ENCODE data around the gene ABI2.

ABI2 gene

GRCh38 chr2:203432811-203433210 lies 104.6 kb downstream of the ABI2 start:
- no peak for DNase-seq

DNA sequence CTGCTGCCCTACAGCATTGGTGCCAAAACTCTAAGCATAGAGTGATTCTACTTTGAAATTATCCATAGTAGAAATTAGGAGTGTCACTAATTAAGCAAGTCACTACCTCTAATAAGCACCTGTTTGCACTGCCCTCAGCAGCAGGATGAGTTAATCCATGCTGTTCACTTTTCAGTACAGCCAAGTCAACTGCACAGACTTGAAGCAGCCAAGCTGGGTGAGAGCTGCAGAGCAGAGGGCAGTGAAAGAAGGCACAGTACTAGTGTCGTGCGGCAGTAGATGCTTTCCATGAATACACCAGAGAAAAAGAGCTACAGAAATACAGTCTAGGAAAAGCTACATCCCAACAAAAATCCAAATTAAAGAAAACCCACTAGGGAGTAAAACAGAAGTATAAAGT lies 108.3 kb downstream of the ABI2 start:
- DNase-seq: no peak

GRCh38 chr2:203437511-203437910 lies 109.3 kb downstream of the ABI2 start:
- no peak for DNase-seq

DNA sequence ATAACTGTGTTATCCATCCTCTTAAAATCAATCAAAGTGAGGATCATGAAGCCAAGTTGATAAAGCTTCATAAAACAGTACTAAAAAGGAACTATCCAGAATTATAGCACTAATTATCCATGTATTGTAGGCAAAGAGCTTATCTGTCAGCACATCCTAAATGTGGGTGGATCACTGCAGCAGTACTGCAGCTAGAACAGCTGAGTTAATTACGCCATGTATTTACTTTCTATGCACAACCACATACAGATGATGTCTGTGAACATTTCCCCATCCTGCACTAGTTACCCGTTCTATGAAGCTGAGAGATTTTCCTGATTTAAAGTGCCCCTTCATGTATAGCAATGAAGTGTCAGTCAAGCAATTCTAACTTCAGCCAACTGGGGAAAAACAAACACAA lies 110.3 kb downstream of the ABI2 start:
- DNase-seq: no peak

GRCh38 chr2:203440671-203441070 lies 112.5 kb downstream of the ABI2 start:
- no peak for DNase-seq

DNA sequence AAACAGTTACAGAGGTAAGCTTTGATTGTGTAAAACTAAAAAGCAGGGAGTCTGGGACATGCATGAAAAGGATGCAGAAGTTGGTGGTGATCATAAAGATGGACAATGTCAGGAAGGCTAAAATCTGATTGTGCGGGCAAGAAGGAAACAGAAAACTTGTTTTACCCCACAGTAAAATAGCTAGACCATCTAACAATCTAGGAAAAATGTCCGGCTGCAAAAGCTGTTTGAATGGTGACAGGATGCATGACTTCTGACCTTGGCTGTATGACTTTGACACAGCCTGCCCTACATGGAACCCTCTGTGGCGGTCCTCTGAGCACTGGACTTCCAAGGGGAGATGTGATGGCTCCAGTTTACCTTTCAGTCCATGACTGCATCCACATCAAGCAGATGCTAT lies 113.3 kb downstream of the ABI2 start:
- no peak for DNase-seq

DNA sequence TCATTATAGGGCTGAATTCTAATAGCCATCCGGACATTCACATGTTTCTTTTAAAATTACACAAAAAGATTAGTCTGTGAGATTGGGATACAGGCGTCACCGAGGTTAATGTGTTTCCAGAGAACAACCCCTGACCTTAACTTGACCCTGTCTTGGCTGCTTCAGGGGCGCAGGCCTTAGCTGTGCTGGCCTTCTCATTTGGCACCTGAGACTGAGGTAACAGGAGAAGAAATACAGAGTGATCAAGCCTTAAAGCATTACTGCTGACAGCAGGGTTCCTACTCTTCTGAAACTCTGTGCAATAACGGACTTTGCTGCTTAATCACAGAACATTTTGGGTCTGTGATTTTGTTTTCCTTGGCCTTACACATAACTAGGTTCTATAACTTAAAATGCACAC lies 114.3 kb downstream of the ABI2 start:
- DNase-seq: no peak

GRCh38 chr2:203444738-203445137 lies 116.5 kb downstream of the ABI2 start:
- DNase-seq: no peak

DNA sequence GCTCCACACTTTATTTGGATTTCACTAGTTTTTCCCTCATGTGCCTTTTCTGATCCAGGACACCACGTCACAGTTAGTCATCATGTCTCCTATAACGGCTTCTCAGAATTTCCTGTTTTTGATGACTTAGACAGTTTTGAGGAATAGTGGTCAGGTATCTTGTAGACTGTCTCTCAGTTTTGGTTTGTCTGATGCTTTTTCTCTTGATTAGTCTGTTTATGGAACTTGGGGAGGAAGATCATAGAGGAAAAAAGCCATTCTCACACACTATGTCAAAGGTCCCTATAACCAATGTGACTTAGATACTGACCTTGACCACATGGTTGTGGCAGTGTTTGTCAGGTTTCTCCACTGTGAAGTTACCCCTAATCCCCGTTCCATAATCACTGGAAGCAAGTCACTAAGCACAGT lies 117.9 kb downstream of the ABI2 start:
- DNase-seq: no peak

- DNase-seq: no peak
These were observed 118.6 kb downstream of the ABI2 start for GRCh38 chr2:203446780-203447179.

GRCh38 chr2:203450561-203450960 lies 122.4 kb downstream of the ABI2 start:
- DNase-seq: no peak

DNA sequence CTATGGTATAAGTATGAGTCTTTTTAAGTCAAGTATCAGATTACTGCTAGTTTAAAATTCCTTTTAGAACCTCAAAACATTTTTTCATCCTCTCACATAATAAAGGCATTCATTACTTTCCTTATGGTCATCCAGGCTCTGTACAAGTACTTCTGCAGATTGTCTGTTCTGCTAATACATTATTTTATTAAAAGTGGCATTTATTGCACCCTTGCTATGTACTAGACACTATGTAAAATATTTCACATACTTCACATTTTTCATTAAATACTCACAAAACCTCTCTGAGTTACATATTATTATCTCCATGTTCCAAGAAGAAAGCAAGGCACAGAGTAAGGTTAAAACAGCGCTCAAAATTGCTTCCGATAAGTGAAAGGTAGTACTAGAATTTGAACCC lies 122.8 kb downstream of the ABI2 start:
- DNase-seq: no peak

- DNase-seq: no peak
These were observed 123.5 kb downstream of the ABI2 start for GRCh38 chr2:203451689-203452088.

GRCh38 chr2:203453858-203454451 lies 125.8 kb downstream of the ABI2 start:
- no peak for DNase-seq

DNA sequence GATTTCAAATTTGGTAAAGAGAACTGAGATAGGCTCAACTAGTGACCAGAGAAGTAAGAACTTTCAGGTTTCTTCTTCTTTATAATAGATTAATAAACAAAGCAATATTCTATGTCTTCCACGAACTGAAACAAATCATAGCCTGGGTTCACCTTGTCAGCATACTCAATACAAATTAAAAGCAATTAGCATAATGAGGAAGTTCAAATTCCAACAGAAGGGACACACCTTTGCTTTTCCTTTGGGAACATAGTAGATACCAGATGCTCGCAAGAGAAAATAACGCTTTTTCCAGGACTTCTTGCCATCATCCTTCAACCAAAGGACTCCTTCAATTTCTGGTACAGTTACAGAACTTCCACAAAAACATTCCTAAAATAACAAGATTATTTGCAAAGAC lies 127.0 kb downstream of the ABI2 start:
- DNase-seq: no peak

- peak in 1 of 2 experiments; percentile 31 for DNase-seq
These were observed 133.6 kb downstream of the ABI2 start for GRCh38 chr2:203461746-203462145.

DNA sequence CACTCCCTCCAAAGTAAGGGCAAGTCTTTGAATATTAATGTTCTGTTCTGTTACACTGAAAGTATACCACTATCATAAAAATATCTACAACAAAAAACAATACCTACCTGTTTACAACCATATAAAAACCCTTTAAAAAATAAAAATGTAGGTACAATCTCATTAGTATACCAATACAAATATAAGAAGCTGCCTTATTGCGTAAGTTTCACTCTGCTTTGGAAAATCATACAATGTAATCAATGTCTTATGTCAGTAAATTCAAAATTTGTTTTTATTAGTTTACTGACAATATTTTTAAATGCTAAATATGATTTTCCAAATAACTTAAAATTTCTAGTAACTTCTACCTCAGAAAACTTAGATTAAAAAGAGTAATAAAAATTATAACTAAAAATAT lies 134.1 kb downstream of the ABI2 start:
- no peak for DNase-seq

GRCh38 chr2:203463266-203463678 lies 135.1 kb downstream of the ABI2 start:
- no peak for DNase-seq

DNA sequence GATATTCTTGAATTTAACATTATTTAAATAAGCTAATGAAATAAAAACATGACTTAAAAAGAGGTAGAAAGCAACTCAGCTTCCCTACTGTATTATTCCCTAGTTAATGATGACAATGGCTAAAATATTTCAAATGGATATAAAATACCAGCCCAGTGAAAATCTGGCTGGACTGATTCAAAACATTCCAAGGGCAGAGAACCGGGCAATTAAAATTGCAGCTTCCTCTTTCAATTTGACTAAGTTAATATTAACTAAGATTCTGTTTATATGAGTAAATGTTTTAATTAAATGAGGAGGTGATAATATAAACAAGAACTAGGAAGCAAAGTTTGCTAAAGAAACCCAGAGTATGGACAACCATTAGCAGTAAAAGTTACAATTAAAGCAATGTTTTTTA lies 141.4 kb downstream of the ABI2 start:
- DNase-seq: no peak

GRCh38 chr2:203470371-203470770 lies 142.2 kb downstream of the ABI2 start:
- no peak for DNase-seq

DNA sequence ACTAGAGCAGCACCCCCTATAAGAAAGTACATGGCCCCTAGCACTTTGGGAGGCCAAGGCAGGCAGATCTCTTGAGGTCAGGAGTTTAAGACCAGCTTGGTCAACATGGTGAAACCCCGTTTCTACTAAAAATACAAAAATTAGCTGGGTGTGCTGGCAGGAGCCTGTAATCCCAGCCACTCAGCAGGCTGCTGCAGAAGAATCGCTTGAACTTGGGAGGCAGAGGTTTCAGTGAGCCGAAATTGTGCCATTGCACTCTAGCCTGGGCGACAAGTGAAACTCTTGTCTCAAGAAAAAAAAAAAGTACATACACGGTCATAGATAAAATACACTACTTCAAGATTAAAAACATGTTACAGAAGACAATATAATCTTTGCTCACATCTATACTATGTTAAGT lies 143.1 kb downstream of the ABI2 start:
- no peak for DNase-seq

- DNase-seq: no peak
These were observed 148.7 kb downstream of the ABI2 start for GRCh38 chr2:203476881-203477280.

- no peak for DNase-seq
These were observed 152.4 kb downstream of the ABI2 start for GRCh38 chr2:203480623-203481022.

DNA sequence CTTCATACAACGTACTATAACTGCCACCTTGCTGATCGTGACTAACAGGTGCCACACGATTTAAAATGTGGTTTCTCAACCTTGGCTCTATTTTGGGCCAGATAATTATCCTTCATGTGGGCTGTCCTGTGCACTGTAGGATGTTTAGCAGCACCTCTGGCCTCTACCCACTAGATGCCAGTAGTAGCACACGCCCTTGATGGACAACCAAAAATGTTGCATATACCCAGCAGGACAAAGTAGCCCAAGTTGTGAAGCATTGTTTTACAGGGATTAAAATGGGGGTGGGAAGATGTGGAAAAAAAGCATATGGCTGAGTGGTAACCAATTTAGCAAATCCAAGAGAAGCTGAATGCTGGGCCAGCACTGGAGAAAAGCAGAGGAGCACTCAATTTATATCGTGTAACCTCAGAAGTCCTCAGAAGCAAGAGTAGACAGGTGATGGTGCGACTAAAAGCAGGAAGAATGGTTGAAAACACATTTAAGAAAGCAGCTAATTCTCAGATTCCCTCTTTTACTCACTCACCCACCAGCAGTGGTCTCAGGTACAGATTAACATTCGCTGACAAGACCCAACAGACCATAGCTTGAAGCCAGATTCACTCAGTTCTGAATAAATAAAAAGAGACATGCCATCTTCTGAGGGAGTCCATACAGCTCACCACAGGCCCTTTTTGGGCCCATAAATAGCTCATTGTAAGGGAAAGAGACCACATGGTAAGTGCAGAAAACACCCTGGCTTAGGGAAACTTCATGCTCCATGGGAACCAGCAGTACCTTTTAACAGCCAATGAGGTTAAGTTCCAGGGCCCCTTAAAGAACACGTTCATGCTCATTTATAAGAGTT lies 156.3 kb downstream of the ABI2 start:
- DNase-seq: no peak

DNA sequence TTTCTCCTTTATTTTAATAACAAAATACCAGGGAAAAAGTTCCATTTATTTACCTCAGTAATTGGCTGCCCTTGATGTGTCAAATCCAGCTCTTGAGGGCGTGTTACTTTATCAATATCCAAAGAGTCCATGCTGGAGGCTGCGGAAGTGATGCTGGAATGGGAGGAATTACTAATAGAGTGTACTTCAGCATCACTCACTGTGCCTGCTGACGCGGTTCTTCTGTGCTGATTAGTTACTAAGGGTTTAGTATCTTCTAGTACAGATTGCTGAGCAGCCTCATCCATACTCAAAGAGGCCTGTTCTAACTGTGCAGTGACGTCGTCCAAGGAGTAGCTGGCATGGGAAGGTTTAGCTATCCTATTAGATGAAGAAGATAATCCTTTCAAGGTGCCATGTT lies 161.3 kb downstream of the ABI2 start:
- DNase-seq: no peak
